SK-N-SH (cell line): ENCODE results near the gene STAT1. TPM values are rescaled to one million over a fixed set of nuclear protein-coding genes. Genes with fewer than 3 reads are reported as not detected.

Source experiments
- CTCF ChIA-PET: fragments of 300-600, 350-600 bp; formaldehyde crosslinking; extraction: SDS; loops from one replicate; lab custom pipeline; 2021; lab: Yijun Ruan, JAX
- POLR2A ChIA-PET: fragments of 350-600 bp; sonication (Branson Sonifier 250); formaldehyde crosslinking; extraction: SDS; loops from one replicate; lab custom pipeline; 2020; ENCODE audit warnings: antibody characterized with exemption, inconsistent platforms; lab: Yijun Ruan, JAX
- DNase-seq: peaks from one replicate; pipeline ENCODE4 v3.0.0; 2012
- H2AFZ ChIP-seq: fragments of 200-600 bp; sonication (generic); 2 replicates; pipeline ENCODE4 v1.8.1; 2016; ENCODE audit warnings: antibody characterized with exemption, mild to moderate bottlenecking, low read depth
- H3F3A ChIP-seq: fragments of 200-600 bp; sonication (generic); replicated peaks from 2 replicates; pipeline ENCODE3; 2016; ENCODE audit warnings: antibody characterized with exemption, mild to moderate bottlenecking; ENCODE audit not compliant: insufficient read depth
- H3K27ac ChIP-seq, 2 experiments: fragments of 200-500 bp in 1 of 2; fragments of 200-600 bp in 1 of 2; sonication (Bioruptor generic) in 1 of 2; sonication (generic), shearing (Covaris generic) in 1 of 2; 2 replicates each; pipeline versions ENCODE4 v1.5.1 to v1.6.1; 2014 to 2016; ENCODE audit warnings: low read depth in 2 of 2, inconsistent platforms in 1 of 2, low read length in 1 of 2, mild to moderate bottlenecking in 1 of 2, mixed read lengths in 1 of 2
- H3K27me3 ChIP-seq: fragments of 200-600 bp; sonication (generic), shearing (Covaris generic); 2 replicates; pipeline ENCODE4 v1.6.1; 2016; ENCODE audit warnings: mixed run types; ENCODE audit not compliant: insufficient read depth
- H3K36me3 ChIP-seq, 2 experiments: fragments of 200-500 bp in 1 of 2; fragments of 200-600 bp in 1 of 2; sonication (Bioruptor generic) in 1 of 2; sonication (generic) in 1 of 2; replicated peaks in 1 of 2; 2 replicates each; pipeline versions ENCODE3 to v1.5.1; 2014 to 2016; ENCODE audit warnings: low read length in 1 of 2, mild to moderate bottlenecking in 1 of 2; ENCODE audit not compliant: insufficient read depth in 2 of 2, control insufficient read depth in 1 of 2
- H3K4me1 ChIP-seq, 2 experiments: fragments of 200-500 bp in 1 of 2; fragments of 200-600 bp in 1 of 2; sonication (Bioruptor generic) in 1 of 2; sonication (generic), shearing (Covaris generic) in 1 of 2; 2 replicates each; pipeline versions ENCODE4 v1.5.1 to v1.6.1; 2014 to 2016; ENCODE audit warnings: low read depth in 1 of 2, low read length in 1 of 2, mixed run types in 1 of 2; ENCODE audit not compliant: insufficient read depth in 2 of 2, control insufficient read depth in 1 of 2
- H3K4me2 ChIP-seq: fragments of 200-600 bp; sonication (generic), shearing (Covaris generic); 2 replicates; pipeline ENCODE4 v1.6.1; 2017; ENCODE audit warnings: mixed run types
- H3K4me3 ChIP-seq, 2 experiments: fragments of 200-500 bp in 1 of 2; fragments of 200-600 bp in 1 of 2; sonication (Bioruptor generic) in 1 of 2; sonication (generic), shearing (Covaris generic) in 1 of 2; 2 replicates each; pipeline versions ENCODE4 v1.5.1 to v1.8.1; 2014 to 2016; ENCODE audit warnings: low read depth in 2 of 2, inconsistent platforms in 1 of 2, low read length in 1 of 2, mild to moderate bottlenecking in 1 of 2, mixed read lengths in 1 of 2, moderate library complexity in 1 of 2
- H3K79me2 ChIP-seq: fragments of 200-600 bp; sonication (generic); 2 replicates; pipeline ENCODE4 v1.8.1; 2017; ENCODE audit warnings: mild to moderate bottlenecking; ENCODE audit not compliant: insufficient read depth
- H3K9ac ChIP-seq: fragments of 200-600 bp; sonication (generic); 2 replicates; pipeline ENCODE4 v1.6.1; 2017; ENCODE audit warnings: mixed run types
- H3K9me2 ChIP-seq: fragments of 200-600 bp; sonication (generic); 2 replicates; pipeline ENCODE4 v1.6.1; 2017; ENCODE audit warnings: mixed run types
- H3K9me3 ChIP-seq: fragments of 200-600 bp; sonication (generic); 2 replicates; pipeline ENCODE4 v1.6.1; 2017; ENCODE audit warnings: mixed run types, mild to moderate bottlenecking, moderate library complexity
- H4K20me1 ChIP-seq: fragments of 200-600 bp; sonication (generic); 2 replicates; pipeline ENCODE4 v1.6.1; 2017; ENCODE audit warnings: mild to moderate bottlenecking, mixed run types; ENCODE audit not compliant: insufficient read depth
- CHD2 ChIP-seq: fragments of 150-350 bp; IDR thresholded peaks from 2 replicates; pipeline ENCODE4 v1.6.1; 2018; ENCODE audit warnings: low read length; ENCODE audit not compliant: partially characterized antibody
- ELF1 ChIP-seq: IDR thresholded peaks from 2 replicates; pipeline ENCODE4 v1.4.0; 2012
- FOSL2 ChIP-seq: IDR thresholded peaks from 2 replicates; pipeline ENCODE4 v1.4.0; 2012; ENCODE audit warnings: low read depth, mild to moderate bottlenecking, moderate library complexity, borderline replicate concordance
- GABPA ChIP-seq: IDR thresholded peaks from 2 replicates; pipeline ENCODE4 v1.4.0; 2012; ENCODE audit warnings: low read depth, mild to moderate bottlenecking
- GATA2 ChIP-seq: sonication (generic); formaldehyde crosslinking; IDR thresholded peaks from 2 replicates; pipeline ENCODE4 v1.5.0; 2020; ENCODE audit warnings: mild to moderate bottlenecking, missing genetic modification reagents
- IRF3 ChIP-seq: fragments of 150-350 bp; IDR thresholded peaks from 2 replicates; pipeline ENCODE4 v1.6.1; 2016; ENCODE audit warnings: mild to moderate bottlenecking, low read depth, low read length
- MAX ChIP-seq: IDR thresholded peaks from 2 replicates; pipeline ENCODE4 v1.4.0; 2012; ENCODE audit warnings: low read depth
- NRF1 ChIP-seq: IDR thresholded peaks from 2 replicates; pipeline ENCODE4 v1.6.1; 2012; ENCODE audit warnings: low read depth, mild to moderate bottlenecking, low read length
- PBX3 ChIP-seq: IDR thresholded peaks from 2 replicates; pipeline ENCODE4; 2012
- POLR2AphosphoS5 ChIP-seq: IDR thresholded peaks from 2 replicates; pipeline ENCODE4 v1.6.1; 2012; ENCODE audit warnings: low read depth, low read length
- RCOR1 ChIP-seq: fragments of 150-350 bp; IDR thresholded peaks from 2 replicates; pipeline ENCODE4 v1.6.1; 2017; ENCODE audit warnings: antibody characterized with exemption, low read length
- REST ChIP-seq: IDR thresholded peaks from 2 replicates; pipeline ENCODE4 v1.6.1; 2012; ENCODE audit warnings: mild to moderate bottlenecking, low read depth, low read length, moderate library complexity
- RXRA ChIP-seq: IDR thresholded peaks from 2 replicates; pipeline ENCODE4 v1.4.0; 2012; ENCODE audit warnings: low read depth, mild to moderate bottlenecking, borderline replicate concordance
- SMC3 ChIP-seq: IDR thresholded peaks from 2 replicates; pipeline ENCODE4 v1.6.1; 2012; ENCODE audit warnings: low read depth, low read length, improper control_type of control experiment
- WGBS: methylation state at CpG from one replicate; pipeline ENCODE4 v1.1.6; 2017; ENCODE audit warnings: low lambda C conversion rate; 5-methylcytosine and 5-hydroxymethylcytosine counted together
- polyA plus RNA-seq, 3 experiments: library from polyadenylated mRNA; depleted of rRNA; stranded (reverse); fragments of >200 nt; gene quantifications; 2 replicates each; pipeline ENCODE4 v1.2.3, GENCODE V29; 2012

STAT1 gene
- polyA plus RNA-seq, 1 of the 3 experiments (the other 2 are of a cell fraction), result 22.1 TPM

GRCh38 chr2:190990132-190990531, 23.8 kb downstream of the STAT1 start:
- H3K4me2 ChIP-seq, result no peak overlapping the region
- no peaks in the 10 kb centered on the region for H3K27me3 ChIP-seq
- DNase-seq, result no peak
- H3K4me1 ChIP-seq, result no peaks in the 10 kb centered on the region
- 97% methylated on average over 6 of the region's 6 CpGs for WGBS
- no peak overlapping the region for H3K4me3 ChIP-seq
- no peak overlapping the region for H3K27ac ChIP-seq
- no peaks in the 10 kb centered on the region for H3K9me3 ChIP-seq
- ChIA-PET POLR2A (no interaction called here), CTCF (no interaction called here)
- no peaks in the 10 kb centered on the region for H3F3A ChIP-seq
- H4K20me1 ChIP-seq, result no peaks in the 10 kb centered on the region
- no peak overlapping the region for H3K9ac ChIP-seq
- no peak overlapping the region for H2AFZ ChIP-seq
- H3K9me2 ChIP-seq, result no peaks in the 10 kb centered on the region
- no peaks in the 10 kb centered on the region for H3K79me2 ChIP-seq
- TF ChIP-seq POLR2AphosphoS5 (no peak), IRF3 (no peak), PBX3 (no peak), ELF1 (no peak)
- H3K36me3 ChIP-seq, result peaks cover 85 to 92% of the 10 kb centered on the region in 2 experiments

- Histone ChIP-seq H3K4me2 (no peak overlapping the region), H3K9ac (no peak overlapping the region), H3F3A (no peaks in the 10 kb centered on the region), H2AFZ (no peak overlapping the region), H3K36me3 (peaks cover 86 to 94% of the 10 kb centered on the region in 2 experiments), H4K20me1 (no peaks in the 10 kb centered on the region), H3K4me3 (no peak overlapping the region), H3K9me3 (no peaks in the 10 kb centered on the region), H3K4me1 (peaks cover 0 to 2% of the 10 kb centered on the region in 2 experiments; a peak in 1 of 4 replicates), H3K79me2 (no peaks in the 10 kb centered on the region)
- no peak for DNase-seq
- CTCF ChIA-PET, result no interaction called here
- POLR2A ChIA-PET, result no interaction called here
- 100% methylated on average over 3 of the region's 3 CpGs for WGBS
- TF ChIP-seq FOSL2 (no peak), SMC3 (no peak), GABPA (no peak), MAX (no peak), REST (no peak), RXRA (no peak), RCOR1 (no peak), GATA2 (CRISPR knock-in tag) (no peak), NRF1 (no peak), CHD2 (no peak)
- TF ChIP-seq, all 33 proteins: peak for 0
- Histone ChIP-seq H3K27ac (no peak overlapping the region), H3K27me3 (no peaks in the 10 kb centered on the region), H3K9me2 (no peaks in the 10 kb centered on the region)
Observed at GRCh38 chr2:190988910-190989309, 25.1 kb downstream of the STAT1 start.
